Ectodermal cell (in vitro differentiated cells): ENCODE data around the gene BTNL3.

Experiments
- H3K27ac ChIP-seq: 2 replicates; pipeline ENCODE4 v1.7.0; 2013; ENCODE audit warnings: mild to moderate bottlenecking, low read depth, low read length; ENCODE audit not compliant: insufficient read depth, poor library complexity, severe bottlenecking
- H3K27me3 ChIP-seq: 2 replicates; pipeline ENCODE4 v1.7.0; 2013; ENCODE audit warnings: mild to moderate bottlenecking, low read length; ENCODE audit not compliant: insufficient read depth, control insufficient read depth, poor library complexity, severe bottlenecking
- H3K36me3 ChIP-seq: one replicate; pipeline ENCODE4 v1.7.0; 2013; ENCODE audit warnings: low read length; ENCODE audit not compliant: control insufficient read depth, insufficient read depth
- H3K4me1 ChIP-seq: one replicate; pipeline ENCODE4 v1.7.0; 2013; ENCODE audit warnings: low read length; ENCODE audit not compliant: control insufficient read depth, insufficient read depth
- H3K4me3 ChIP-seq: 2 replicates; pipeline ENCODE4 v1.7.0; 2013; ENCODE audit warnings: low read depth, low read length, control low read depth; ENCODE audit not compliant: insufficient read depth
- H3K9me3 ChIP-seq: 2 replicates; pipeline ENCODE4 v1.7.0; 2013; ENCODE audit warnings: mild to moderate bottlenecking, low read length, moderate library complexity; ENCODE audit not compliant: control insufficient read depth
- WGBS, 2 experiments: methylation state at CpG; one replicate each; pipeline ENCODE4 v1.1.7; 2013; ENCODE audit warnings: missing lambda C conversion rate in 2 of 2; 5-methylcytosine and 5-hydroxymethylcytosine counted together

Gene BTNL3

GRCh38 chr5:181054871-181055459 is 66.3 kb downstream of the BTNL3 start:
- Histone ChIP-seq H3K4me1 (no peaks in the 10 kb centered on the region), H3K4me3 (no peak overlapping the region), H3K36me3 (no peaks in the 10 kb centered on the region), H3K9me3 (no peaks in the 10 kb centered on the region), H3K27me3 (peaks cover 100% of the 10 kb centered on the region), H3K27ac (no peak overlapping the region)
- 46 to 49% methylated on average over 7 of the region's 7 CpGs for WGBS, 2 experiments
